ENCODE data around the gene RIMKLB. TPM values are rescaled to one million over a fixed set of nuclear protein-coding genes. Genes with fewer than 3 reads are reported as not detected.

The RIMKLB gene
- total RNA-seq, 1 experiment from 2014 or later, result 0.39 TPM

- Histone ChIP-seq H3K4me2 (ENCODE audit: low read length) (no peak overlapping the region), H3K9me2 (ENCODE audit: insufficient read depth) (no peaks in the 10 kb centered on the region), H3K27me3 (ENCODE audit: insufficient read depth, low read length) (peaks cover 16% of the 10 kb centered on the region), H3K4me3 (replicated peaks in 1 of 2; ENCODE audit: low read depth in 1 of 2, low read length in 2 of 2) (no peak overlapping the region), H4K20me1 (ENCODE audit: insufficient read depth) (no peaks in the 10 kb centered on the region), H3K27ac (ENCODE audit: low read depth, low read length) (no peak overlapping the region), H3K9ac (ENCODE audit: low read length) (no peak overlapping the region), H2AFZ (ENCODE audit: low read depth, low read length, poor library complexity, severe bottlenecking) (no peak overlapping the region), H3K79me2 (ENCODE audit: insufficient read depth, low read length) (no peaks in the 10 kb centered on the region), H3K4me1 (ENCODE audit: control insufficient read depth in 1 of 2, insufficient read depth in 2 of 2, low read length in 2 of 2) (0 out of 4 replicates have a peak, but pooled peaks cover 0 to 3% of the 10 kb centered on the region in 2 experiments), H3K9me3 (ENCODE audit: control insufficient read depth in 1 of 2, insufficient read depth in 1 of 2, low read depth in 1 of 2, low read length in 2 of 2) (no peaks in the 10 kb centered on the region), H3K36me3 (ENCODE audit: control insufficient read depth in 1 of 2, insufficient read depth in 2 of 2, low read length in 2 of 2) (no peaks in the 10 kb centered on the region)
- ChIA-PET CTCF (interaction anchor here (1.5 kb wide), 1 partner anchor 230 kb away, joined by 3 read pairs; no protein-coding TSS in a partner anchor), RAD21 (ENCODE audit: low non-redundant PET in 1 of 2, low total read pairs in 2 of 2, uncharacterized antibody in 2 of 2, unreplicated experiment in 2 of 2) (no interaction called here), POLR2A (no interaction called here)
- ATAC-seq (no peak), DNase-seq (ENCODE audit: low read depth, low spot score) (no peak)
- intact Hi-C loops (cut with micrococcal nuclease), result no loop called here
- no TSS peak for BruUV-seq (replicated peaks)
- TF ChIP-seq CEBPB (IDR thresholded peaks at IDR 0.05; ENCODE audit: low read depth), result no peak
- TF ChIP-seq SRF (IDR thresholded peaks at IDR 0.05; ENCODE audit: low read depth), result no peak
- TF ChIP-seq FOSL1 (IDR thresholded peaks at IDR 0.05; ENCODE audit: low read depth), result no peak
- no peak for TF ChIP-seq SIN3A (IDR thresholded peaks at IDR 0.05; ENCODE audit: low read depth)
- no peak for TF ChIP-seq EGR1 (IDR thresholded peaks at IDR 0.05; ENCODE audit: low read depth)
- TF ChIP-seq MAX (IDR thresholded peaks at IDR 0.05), result no peak
- TF ChIP-seq ZBTB33 (IDR thresholded peaks at IDR 0.05; ENCODE audit: extremely low read depth, insufficient replicate concordance, low read length), result no peak
- TF ChIP-seq TCF7L2 (IDR thresholded peaks at IDR 0.05; ENCODE audit: borderline replicate concordance, extremely low read depth, insufficient read depth, insufficient read length), result no peak
- TF ChIP-seq POLR2AphosphoS5 (IDR thresholded peaks at IDR 0.05; ENCODE audit: low read depth, low read length), result no peak
- no peak for TF ChIP-seq ELF1 (IDR thresholded peaks at IDR 0.05; ENCODE audit: borderline replicate concordance, low read depth)
- no peak for TF ChIP-seq ZNF274 (IDR thresholded peaks at IDR 0.05; ENCODE audit: low read depth, low read length)
Observed at GRCh38 chr12:8661016-8661415, 36.8 kb upstream of the RIMKLB start.

Data from HCT116 (cell line).